H1 (cell line): Measurements from ENCODE around the gene USP30. TPM values are rescaled to one million over a fixed set of nuclear protein-coding genes. Genes with fewer than 3 reads are reported as not detected.

ENCODE experiments used
- CTCF ChIA-PET: fragments of 300-600 bp; sonication (Branson Sonifier 250); formaldehyde crosslinking; loops from one replicate; lab custom pipeline; 2021; ENCODE audit not compliant: partially characterized antibody; lab: Charles Lee
- POLR2A ChIA-PET: fragments of 300-600 bp; sonication (Branson Sonifier 250); formaldehyde crosslinking; loops from one replicate; lab custom pipeline; 2021; ENCODE audit warnings: inconsistent platforms; ENCODE audit not compliant: partially characterized antibody; lab: Charles Lee
- DNase-seq, 2 experiments: peaks; one replicate each; pipeline versions ENCODE4 v3.0.0 to v3.0.0-alpha.2; 2010 to 2022; ENCODE audit warnings: low spot score in 2 of 2, low read depth in 1 of 2, mixed read lengths in 1 of 2
- FAIRE-seq: peaks from 2 replicates; lab custom pipeline; 2011; peaks lifted over from hg19 to GRCh38; lab: Jason Lieb, UNC
- H2AFZ ChIP-seq: 2 replicates; pipeline ENCODE4 v1.8.1; 2012; ENCODE audit warnings: low read length, inconsistent platforms
- H2AK5ac ChIP-seq: 2 replicates; pipeline ENCODE4 v1.6.1; 2013; ENCODE audit warnings: low read depth, low read length
- H2BK120ac ChIP-seq: replicated peaks from 2 replicates; pipeline ENCODE3; 2013; ENCODE audit warnings: low read depth, low read length, inconsistent platforms
- H2BK12ac ChIP-seq: 2 replicates; pipeline ENCODE4 v1.6.1; 2013; ENCODE audit warnings: low read depth, low read length
- H2BK15ac ChIP-seq: 2 replicates; pipeline ENCODE4 v1.6.1; 2013; ENCODE audit warnings: low read length
- H2BK20ac ChIP-seq: 2 replicates; pipeline ENCODE4 v1.6.1; 2013; ENCODE audit warnings: low read length
- H2BK5ac ChIP-seq: 2 replicates; pipeline ENCODE4 v1.6.1; 2013; ENCODE audit warnings: low read depth, low read length
- H3K14ac ChIP-seq: 2 replicates; pipeline ENCODE4 v1.6.1; 2013; ENCODE audit warnings: inconsistent platforms; ENCODE audit not compliant: insufficient read length
- H3K18ac ChIP-seq: 2 replicates; pipeline ENCODE4 v1.6.1; 2013; ENCODE audit warnings: low read length; ENCODE audit errors: extremely low read depth
- H3K23ac ChIP-seq: 2 replicates; pipeline ENCODE4 v1.6.1; 2013; ENCODE audit warnings: inconsistent platforms; ENCODE audit not compliant: insufficient read length
- H3K23me2 ChIP-seq: 2 replicates; pipeline ENCODE4 v1.6.1; 2013; ENCODE audit warnings: low read depth, low read length
- H3K27ac ChIP-seq: 2 replicates; pipeline ENCODE4 v1.6.1; 2011; ENCODE audit warnings: low read depth, low read length, inconsistent platforms
- H3K27me3 ChIP-seq, 4 experiments: replicated peaks in 1 of 4; 1 replicate in 1 of 4; 2 replicates in 3 of 4; pipeline versions ENCODE4 v1.6.1 to v1.8.1; 2011 to 2013; ENCODE audit warnings: low read length in 3 of 4, mild to moderate bottlenecking in 3 of 4, inconsistent platforms in 2 of 4, mixed read lengths in 2 of 4, moderate library complexity in 1 of 4; ENCODE audit not compliant: control insufficient read depth in 3 of 4, insufficient read depth in 3 of 4; ENCODE audit errors: extremely low read depth in 1 of 4
- H3K36me3 ChIP-seq, 4 experiments: 2 replicates each; pipeline versions ENCODE4 v1.6.1 to v1.8.1; 2011 to 2013; ENCODE audit warnings: mild to moderate bottlenecking in 4 of 4, low read length in 3 of 4, moderate library complexity in 2 of 4, control low read depth in 1 of 4, inconsistent platforms in 1 of 4; ENCODE audit not compliant: insufficient read depth in 4 of 4, control insufficient read depth in 2 of 4
- H3K4ac ChIP-seq: replicated peaks from 2 replicates; pipeline ENCODE3; 2013; ENCODE audit warnings: low read length, low read depth, mixed read lengths, inconsistent platforms; ENCODE audit not compliant: insufficient read length
- H3K4me1 ChIP-seq, 4 experiments: replicated peaks in 1 of 4; 1 replicate in 1 of 4; 2 replicates in 3 of 4; pipeline versions ENCODE4 v1.6.1 to v1.8.1; 2011 to 2013; ENCODE audit warnings: low read length in 3 of 4, inconsistent platforms in 2 of 4, mixed read lengths in 1 of 4; ENCODE audit not compliant: insufficient read depth in 4 of 4, control insufficient read depth in 3 of 4
- H3K4me2 ChIP-seq, 2 experiments: 2 replicates each; pipeline versions ENCODE4 v1.6.1 to v1.8.1; 2011 to 2013; ENCODE audit warnings: low read depth in 2 of 2, low read length in 2 of 2, control low read depth in 1 of 2, inconsistent platforms in 1 of 2, mild to moderate bottlenecking in 1 of 2; ENCODE audit not compliant: insufficient read depth in 1 of 2
- H3K4me3 ChIP-seq, 4 experiments: fragments of 200-600, 300-600 bp in 1 of 4; sonication (generic), shearing (Covaris generic), sonication (Bioruptor Twin) in 1 of 4; 2 replicates each; pipeline versions ENCODE4 v1.5.1 to v1.8.1; 2011 to 2016; ENCODE audit warnings: low read length in 4 of 4, low read depth in 3 of 4, control low read depth in 2 of 4, inconsistent platforms in 2 of 4, mild to moderate bottlenecking in 2 of 4, mixed read lengths in 1 of 4, moderate library complexity in 1 of 4; ENCODE audit not compliant: insufficient read depth in 2 of 4; ENCODE audit errors: extremely low read depth in 1 of 4
- H3K56ac ChIP-seq: replicated peaks from 2 replicates; pipeline ENCODE3; 2013; ENCODE audit warnings: low read depth, mild to moderate bottlenecking, mixed read lengths, low read length, inconsistent platforms; ENCODE audit not compliant: insufficient read length
- H3K79me1 ChIP-seq: 2 replicates; pipeline ENCODE4 v1.6.1; 2013; ENCODE audit warnings: low read depth, low read length, control low read depth
- H3K79me2 ChIP-seq, 2 experiments: 2 replicates each; pipeline versions ENCODE4 v1.6.1 to v1.8.1; 2012 to 2013; ENCODE audit warnings: low read length in 2 of 2, mild to moderate bottlenecking in 2 of 2, inconsistent platforms in 1 of 2; ENCODE audit not compliant: insufficient read depth in 2 of 2, control insufficient read depth in 1 of 2
- H3K9ac ChIP-seq, 4 experiments: replicated peaks in 1 of 4; 1 replicate in 1 of 4; 2 replicates in 3 of 4; pipeline versions ENCODE4 v1.6.1 to v1.8.1; 2011 to 2013; ENCODE audit warnings: low read depth in 3 of 4, low read length in 3 of 4, control low read depth in 2 of 4, mild to moderate bottlenecking in 2 of 4, moderate library complexity in 2 of 4, inconsistent platforms in 1 of 4; ENCODE audit errors: extremely low read depth in 1 of 4
- H3K9me3 ChIP-seq, 2 experiments: 2 replicates each; pipeline versions ENCODE4 v1.6.1 to v1.8.1; 2012 to 2013; ENCODE audit warnings: mild to moderate bottlenecking in 2 of 2, moderate library complexity in 2 of 2, control low read depth in 1 of 2, inconsistent platforms in 1 of 2, low read depth in 1 of 2, low read length in 1 of 2, mixed read lengths in 1 of 2; ENCODE audit not compliant: insufficient read depth in 2 of 2
- H4K20me1 ChIP-seq, 2 experiments: replicated peaks in 1 of 2; 2 replicates each; pipeline versions ENCODE3 to v1.8.1; 2011 to 2013; ENCODE audit warnings: inconsistent platforms in 2 of 2, low read length in 2 of 2, mild to moderate bottlenecking in 1 of 2; ENCODE audit not compliant: insufficient read depth in 2 of 2, control insufficient read depth in 1 of 2
- H4K5ac ChIP-seq: 2 replicates; pipeline ENCODE4 v1.6.1; 2013; ENCODE audit warnings: low read length, low read depth, mixed read lengths, inconsistent platforms; ENCODE audit not compliant: insufficient read length
- H4K8ac ChIP-seq: 2 replicates; pipeline ENCODE4 v1.8.0; 2013; ENCODE audit warnings: mild to moderate bottlenecking, moderate library complexity, low read length, inconsistent platforms; ENCODE audit not compliant: insufficient read depth; ENCODE audit errors: extremely low read depth
- H4K91ac ChIP-seq: replicated peaks from 2 replicates; pipeline ENCODE3; 2013; ENCODE audit warnings: low read length, mixed read lengths, inconsistent platforms; ENCODE audit not compliant: insufficient read length
- EZH2 ChIP-seq: fragments of 200-600 bp; sonication (generic); IDR thresholded peaks from 2 replicates; pipeline ENCODE4 v1.7.1; 2012; ENCODE audit warnings: low read depth, mild to moderate bottlenecking, moderate library complexity, low read length, inconsistent platforms; ENCODE audit not compliant: severe bottlenecking
- NANOG ChIP-seq: IDR thresholded peaks from 2 replicates; pipeline ENCODE4 v1.6.1; 2011; ENCODE audit warnings: low read length, low read depth, mild to moderate bottlenecking, inconsistent platforms; ENCODE audit not compliant: insufficient read depth, poor library complexity, severe bottlenecking
- WGBS, 2 experiments: shearing (Covaris generic) in 1 of 2; methylation state at CpG; one replicate each; pipeline versions ENCODE4 v1.1.6 to v1.1.7; 2013 to 2015; ENCODE audit warnings: low lambda C conversion rate in 2 of 2, mixed read lengths in 2 of 2, inconsistent platforms in 1 of 2, low coverage in 1 of 2, missing lambda C conversion rate in 1 of 2; ENCODE audit not compliant: insufficient replicate concordance in 2 of 2, insufficient coverage in 1 of 2, insufficient read length in 1 of 2; ENCODE audit errors: extremely low coverage in 1 of 2, missing lambda C conversion rate in 1 of 2; 5-methylcytosine and 5-hydroxymethylcytosine counted together
- polyA plus RNA-seq, 7 experiments: library from polyadenylated mRNA; depleted of rRNA in 3 of 7; stranded (reverse) in 5 of 7; unstranded in 2 of 7; fragments of >200 nt in 5 of 7; fragments of 200-250 nt in 2 of 7; gene quantifications; 1 replicate in 5 of 7; 2 replicates in 1 of 7; 4 replicates in 1 of 7; pipeline versions ENCODE4 v1.2.1 to v1.2.3, GENCODE V29; 2011 to 2013; ENCODE audit warnings: missing spikeins in 2 of 7, mixed read lengths in 2 of 7
- total RNA-seq: library from RNA; stranded (reverse); fragmentation: NEBNext Ultra II Directional; extraction: Animal tissue kit (Norgen Biotek cat#: 25700); gene quantifications from 2 replicates; pipeline ENCODE4 v1.2.1, GENCODE V29; 2021

USP30 gene
- total and polyA plus RNA-seq, 2 of the 8 experiments (the other 6 are each of a cell fraction or from before 2014, with no cell fraction given) = 7.0 to 12.2 TPM

GRCh38 chr12:109036975-109037374, 15.4 kb upstream of the USP30 start:
- no peak for FAIRE-seq
- Histone ChIP-seq H3K9me3 (peaks cover 0 to 6% of the 10 kb centered on the region in 2 experiments; a peak in 1 of 4 replicates), H2AK5ac (no peak overlapping the region), H2BK5ac (no peak overlapping the region), H3K4me2 (no peak overlapping the region), H3K4ac (no peak overlapping the region), H3K79me2 (no peaks in the 10 kb centered on the region), H3K23me2 (no peaks in the 10 kb centered on the region), H2BK20ac (no peak overlapping the region), H3K27me3 (no peaks in the 10 kb centered on the region), H4K20me1 (no peaks in the 10 kb centered on the region), H2BK15ac (no peak overlapping the region), H3K36me3 (no peaks in the 10 kb centered on the region; a peak in 1 of 8 replicates), H4K91ac (no peak overlapping the region), H3K14ac (no peak overlapping the region), H2BK120ac (no peak overlapping the region), H3K79me1 (no peaks in the 10 kb centered on the region), H4K5ac (no peak overlapping the region), H3K23ac (no peak overlapping the region), H3K4me3 (no peak overlapping the region), H3K56ac (no peak overlapping the region), H3K27ac (no peak overlapping the region), H2AFZ (no peak overlapping the region), H3K18ac (no peak overlapping the region), H3K9ac (no peak overlapping the region), H3K4me1 (no peaks in the 10 kb centered on the region), H2BK12ac (no peak overlapping the region), H4K8ac (no peak overlapping the region)
- TF ChIP-seq EZH2 (no peak), NANOG (no peak)
- CTCF ChIA-PET = no interaction called here
- 0% methylated on average over 1 of the region's 1 CpG; no CpG with 5 or more reads in 1 of the 2 experiments for WGBS, 2 experiments
- POLR2A ChIA-PET = no interaction called here
- no peak for DNase-seq
